ENCODE results near the gene ZNF619. TPM values are rescaled to one million over a fixed set of nuclear protein-coding genes. Genes with fewer than 3 reads are reported as not detected.

The ZNF619 gene
- total and polyA plus RNA-seq, 9 of the 15 experiments (the other 6 are each of a cell fraction or from before 2014, with no cell fraction given) = 1.3 to 9.1 (median 6.3) TPM

DNA sequence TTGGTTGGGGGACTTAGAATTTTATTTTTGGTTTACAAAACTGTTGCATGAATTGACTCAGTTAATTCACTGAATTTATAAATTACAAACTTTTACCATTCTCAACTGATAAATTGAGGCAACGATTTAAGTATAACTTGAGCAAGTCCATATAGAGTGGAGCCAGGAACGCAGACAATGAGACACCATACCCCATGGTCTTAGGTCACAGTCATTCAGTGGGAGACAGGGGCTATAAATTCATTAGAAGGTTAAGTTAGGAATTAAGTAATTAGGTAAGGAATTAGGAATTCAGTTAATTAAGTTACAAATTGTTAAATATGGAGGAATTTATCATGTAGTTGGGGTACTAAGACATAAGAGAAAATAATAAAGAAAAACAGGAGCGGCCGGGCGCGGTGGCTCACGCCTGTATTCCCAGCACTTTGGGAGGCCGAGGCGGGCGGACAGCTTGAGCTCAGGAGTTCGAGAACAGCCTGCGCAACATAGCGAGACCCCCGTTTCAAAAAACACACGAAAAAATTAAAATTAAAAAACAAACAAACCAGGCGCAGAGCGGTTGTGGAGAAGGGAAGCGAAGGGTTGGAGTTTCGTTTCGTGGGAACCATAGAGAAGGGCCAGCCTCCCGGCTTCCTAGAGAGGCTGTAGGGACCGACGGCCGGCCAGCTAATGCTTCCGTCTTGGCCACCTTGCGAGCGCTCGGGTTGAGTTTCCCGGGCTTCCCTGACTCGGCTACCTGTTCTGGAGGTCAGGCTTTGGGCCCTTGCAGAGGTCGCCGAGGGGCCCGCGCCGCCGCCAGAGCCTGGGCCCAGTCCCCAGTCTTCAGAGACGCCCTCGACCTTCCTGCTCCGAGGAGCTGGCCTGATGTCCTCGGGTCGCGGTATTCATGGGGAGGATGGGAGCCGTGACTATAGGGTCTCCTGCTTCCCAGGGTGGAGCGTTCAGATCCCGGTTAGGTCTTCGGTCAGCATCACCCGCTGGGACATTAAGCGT is at the start of gene ZNF619 (continued):
- TF ChIP-seq LARP7 (IDR thresholded peaks at IDR 0.05) (peak; percentile 47; the same call in 1 of the 2 replicates), FOXK2 (conservative IDR thresholded peaks at IDR 0.05 in 1 of 2, IDR thresholded peaks at IDR 0.05 in 1 of 2; ENCODE audit: low read depth in 2 of 2) (peak; percentile 51 to 58; a peak in 1 of 4 replicates), ZNF354B (CRISPR knock-in tag; IDR thresholded peaks at IDR 0.05) (no peak), DPF2 (IDR thresholded peaks at IDR 0.05) (no peak), IFI16 (CRISPR knock-in tag; IDR thresholded peaks at IDR 0.05) (no peak), WHSC1 (IDR thresholded peaks at IDR 0.05; ENCODE audit: low read length) (no peak), ZNF165 (CRISPR knock-in tag; IDR thresholded peaks at IDR 0.05; ENCODE audit: borderline replicate concordance) (no peak), SUPT5H (IDR thresholded peaks at IDR 0.05) (peak; percentile 83), STAT5B (CRISPR knock-in tag; IDR thresholded peaks at IDR 0.05) (no peak), ZNF274 (IDR thresholded peaks at IDR 0.05; ENCODE audit: borderline replicate concordance, low read depth, low read length) (no peak), ZFP30 (CRISPR knock-in tag; IDR thresholded peaks at IDR 0.05; ENCODE audit: borderline replicate concordance) (no peak), IRF2 (CRISPR knock-in tag; IDR thresholded peaks at IDR 0.05) (no peak), MCM3 (IDR thresholded peaks at IDR 0.05) (no peak), PRPF4 (IDR thresholded peaks at IDR 0.05; ENCODE audit: insufficient read depth, low read depth, low read length, poor library complexity, severe bottlenecking) (no peak)
- TF ChIP-seq, protein P1, sequence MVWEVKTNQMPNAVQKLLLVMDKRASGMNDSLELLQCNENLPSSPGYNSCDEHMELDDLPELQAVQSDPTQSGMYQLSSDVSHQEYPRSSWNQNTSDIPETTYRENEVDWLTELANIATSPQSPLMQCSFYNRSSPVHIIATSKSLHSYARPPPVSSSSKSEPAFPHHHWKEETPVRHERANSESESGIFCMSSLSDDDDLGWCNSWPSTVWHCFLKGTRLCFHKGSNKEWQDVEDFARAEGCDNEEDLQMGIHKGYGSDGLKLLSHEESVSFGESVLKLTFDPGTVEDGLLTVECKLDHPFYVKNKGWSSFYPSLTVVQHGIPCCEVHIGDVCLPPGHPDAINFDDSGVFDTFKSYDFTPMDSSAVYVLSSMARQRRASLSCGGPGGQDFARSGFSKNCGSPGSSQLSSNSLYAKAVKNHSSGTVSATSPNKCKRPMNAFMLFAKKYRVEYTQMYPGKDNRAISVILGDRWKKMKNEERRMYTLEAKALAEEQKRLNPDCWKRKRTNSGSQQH (CRISPR knock-in tag; IDR thresholded peaks at IDR 0.05) = no peak
- TF ChIP-seq, protein P2, sequence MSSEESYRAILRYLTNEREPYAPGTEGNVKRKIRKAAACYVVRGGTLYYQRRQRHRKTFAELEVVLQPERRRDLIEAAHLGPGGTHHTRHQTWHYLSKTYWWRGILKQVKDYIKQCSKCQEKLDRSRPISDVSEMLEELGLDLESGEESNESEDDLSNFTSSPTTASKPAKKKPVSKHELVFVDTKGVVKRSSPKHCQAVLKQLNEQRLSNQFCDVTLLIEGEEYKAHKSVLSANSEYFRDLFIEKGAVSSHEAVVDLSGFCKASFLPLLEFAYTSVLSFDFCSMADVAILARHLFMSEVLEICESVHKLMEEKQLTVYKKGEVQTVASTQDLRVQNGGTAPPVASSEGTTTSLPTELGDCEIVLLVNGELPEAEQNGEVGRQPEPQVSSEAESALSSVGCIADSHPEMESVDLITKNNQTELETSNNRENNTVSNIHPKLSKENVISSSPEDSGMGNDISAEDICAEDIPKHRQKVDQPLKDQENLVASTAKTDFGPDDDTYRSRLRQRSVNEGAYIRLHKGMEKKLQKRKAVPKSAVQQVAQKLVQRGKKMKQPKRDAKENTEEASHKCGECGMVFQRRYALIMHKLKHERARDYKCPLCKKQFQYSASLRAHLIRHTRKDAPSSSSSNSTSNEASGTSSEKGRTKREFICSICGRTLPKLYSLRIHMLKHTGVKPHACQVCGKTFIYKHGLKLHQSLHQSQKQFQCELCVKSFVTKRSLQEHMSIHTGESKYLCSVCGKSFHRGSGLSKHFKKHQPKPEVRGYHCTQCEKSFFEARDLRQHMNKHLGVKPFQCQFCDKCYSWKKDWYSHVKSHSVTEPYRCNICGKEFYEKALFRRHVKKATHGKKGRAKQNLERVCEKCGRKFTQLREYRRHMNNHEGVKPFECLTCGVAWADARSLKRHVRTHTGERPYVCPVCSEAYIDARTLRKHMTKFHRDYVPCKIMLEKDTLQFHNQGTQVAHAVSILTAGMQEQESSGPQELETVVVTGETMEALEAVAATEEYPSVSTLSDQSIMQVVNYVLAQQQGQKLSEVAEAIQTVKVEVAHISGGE (CRISPR knock-in tag; IDR thresholded peaks at IDR 0.05) = peak in 1 of 3 experiments; percentile 90; a peak in 2 of 6 replicates
- TF ChIP-seq, protein P3, sequence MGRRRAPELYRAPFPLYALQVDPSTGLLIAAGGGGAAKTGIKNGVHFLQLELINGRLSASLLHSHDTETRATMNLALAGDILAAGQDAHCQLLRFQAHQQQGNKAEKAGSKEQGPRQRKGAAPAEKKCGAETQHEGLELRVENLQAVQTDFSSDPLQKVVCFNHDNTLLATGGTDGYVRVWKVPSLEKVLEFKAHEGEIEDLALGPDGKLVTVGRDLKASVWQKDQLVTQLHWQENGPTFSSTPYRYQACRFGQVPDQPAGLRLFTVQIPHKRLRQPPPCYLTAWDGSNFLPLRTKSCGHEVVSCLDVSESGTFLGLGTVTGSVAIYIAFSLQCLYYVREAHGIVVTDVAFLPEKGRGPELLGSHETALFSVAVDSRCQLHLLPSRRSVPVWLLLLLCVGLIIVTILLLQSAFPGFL (CRISPR knock-in tag; IDR thresholded peaks at IDR 0.05) = no peak
- TF ChIP-seq, protein P4, sequence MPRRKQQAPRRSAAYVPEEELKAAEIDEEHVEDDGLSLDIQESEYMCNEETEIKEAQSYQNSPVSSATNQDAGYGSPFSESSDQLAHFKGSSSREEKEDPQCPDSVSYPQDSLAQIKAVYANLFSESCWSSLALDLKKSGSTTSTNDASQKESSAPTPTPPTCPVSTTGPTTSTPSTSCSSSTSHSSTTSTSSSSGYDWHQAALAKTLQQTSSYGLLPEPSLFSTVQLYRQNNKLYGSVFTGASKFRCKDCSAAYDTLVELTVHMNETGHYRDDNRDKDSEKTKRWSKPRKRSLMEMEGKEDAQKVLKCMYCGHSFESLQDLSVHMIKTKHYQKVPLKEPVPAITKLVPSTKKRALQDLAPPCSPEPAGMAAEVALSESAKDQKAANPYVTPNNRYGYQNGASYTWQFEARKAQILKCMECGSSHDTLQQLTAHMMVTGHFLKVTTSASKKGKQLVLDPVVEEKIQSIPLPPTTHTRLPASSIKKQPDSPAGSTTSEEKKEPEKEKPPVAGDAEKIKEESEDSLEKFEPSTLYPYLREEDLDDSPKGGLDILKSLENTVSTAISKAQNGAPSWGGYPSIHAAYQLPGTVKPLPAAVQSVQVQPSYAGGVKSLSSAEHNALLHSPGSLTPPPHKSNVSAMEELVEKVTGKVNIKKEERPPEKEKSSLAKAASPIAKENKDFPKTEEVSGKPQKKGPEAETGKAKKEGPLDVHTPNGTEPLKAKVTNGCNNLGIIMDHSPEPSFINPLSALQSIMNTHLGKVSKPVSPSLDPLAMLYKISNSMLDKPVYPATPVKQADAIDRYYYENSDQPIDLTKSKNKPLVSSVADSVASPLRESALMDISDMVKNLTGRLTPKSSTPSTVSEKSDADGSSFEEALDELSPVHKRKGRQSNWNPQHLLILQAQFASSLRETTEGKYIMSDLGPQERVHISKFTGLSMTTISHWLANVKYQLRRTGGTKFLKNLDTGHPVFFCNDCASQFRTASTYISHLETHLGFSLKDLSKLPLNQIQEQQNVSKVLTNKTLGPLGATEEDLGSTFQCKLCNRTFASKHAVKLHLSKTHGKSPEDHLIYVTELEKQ (CRISPR knock-in tag; IDR thresholded peaks at IDR 0.05) = no peak

All from K562 (cell line).